Anterior cingulate cortex (tissue), 58 donors: ENCODE measurements around the gene SYPL2.

Experiments
- DNase-seq, 58 donors: peaks; one replicate each; lab custom pipeline; 2025; lab: John Stamatoyannopoulos, UW

Gene SYPL2

GRCh38 chr1:109490029-109490933, 23.9 kb downstream of the SYPL2 start:
- DNase-seq, result peak in 49 of 58 donors; percentile 19 to 86 (median 54)

- DNase-seq, result no peak
Observed at GRCh38 chr1:109490934-109491302, 24.6 kb downstream of the SYPL2 start.

DNA sequence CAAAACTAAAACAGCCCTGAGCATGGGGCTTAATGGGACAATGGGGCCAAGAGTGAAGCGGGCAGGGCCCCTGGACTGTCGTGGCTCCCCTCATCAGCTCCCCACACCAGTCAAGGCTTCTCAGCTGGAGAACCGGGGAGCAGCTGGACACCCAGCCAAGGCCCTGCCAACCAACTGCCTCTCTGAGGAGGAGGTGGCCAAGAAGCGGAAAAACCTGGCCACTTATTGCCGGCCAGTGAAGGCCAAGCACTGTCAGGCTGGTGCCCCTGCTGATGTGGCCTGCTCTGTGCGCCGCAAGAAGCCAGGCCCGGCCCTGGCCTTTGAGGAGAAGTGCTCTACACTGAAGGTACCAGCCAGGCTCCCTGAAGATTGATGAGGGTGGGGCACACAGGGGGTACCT, 25.0 kb downstream of the SYPL2 start:
- DNase-seq, result no peak

- DNase-seq, result no peak
Observed at GRCh38 chr1:109492779-109493178, 26.4 kb downstream of the SYPL2 start.

DNA sequence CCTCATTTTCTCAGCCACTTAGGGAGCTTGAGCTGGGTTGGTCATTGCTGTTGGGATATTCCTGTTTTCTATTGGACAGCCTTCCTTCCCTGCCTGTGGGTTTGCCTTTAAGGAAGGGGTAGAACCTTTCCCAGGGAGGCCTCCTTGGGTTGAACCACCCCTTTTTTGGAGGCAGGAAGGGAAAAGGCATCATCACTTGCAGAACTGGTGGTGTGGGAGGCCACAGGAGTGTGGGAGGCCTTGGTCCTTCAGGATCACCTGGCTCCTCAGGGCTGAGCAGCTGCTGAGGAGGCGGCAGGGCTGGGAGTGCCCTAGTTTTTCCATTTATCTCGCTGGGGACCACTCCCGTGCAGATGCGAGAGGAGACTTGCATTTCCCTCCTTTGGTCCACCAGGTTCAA, 26.9 kb downstream of the SYPL2 start:
- peak in 5 of 58 donors; percentile 19 to 67 (median 35) for DNase-seq

- DNase-seq, result peak in 57 of 58 donors; percentile 20 to 92 (median 78)
Observed at GRCh38 chr1:109493805-109494539, 27.6 kb downstream of the SYPL2 start, which contains the start of gene CYB561D1. CYB561D1 (plus strand) TSS chr1:109494094; CDS start chr1:109494140, 46 bp downstream.

DNA sequence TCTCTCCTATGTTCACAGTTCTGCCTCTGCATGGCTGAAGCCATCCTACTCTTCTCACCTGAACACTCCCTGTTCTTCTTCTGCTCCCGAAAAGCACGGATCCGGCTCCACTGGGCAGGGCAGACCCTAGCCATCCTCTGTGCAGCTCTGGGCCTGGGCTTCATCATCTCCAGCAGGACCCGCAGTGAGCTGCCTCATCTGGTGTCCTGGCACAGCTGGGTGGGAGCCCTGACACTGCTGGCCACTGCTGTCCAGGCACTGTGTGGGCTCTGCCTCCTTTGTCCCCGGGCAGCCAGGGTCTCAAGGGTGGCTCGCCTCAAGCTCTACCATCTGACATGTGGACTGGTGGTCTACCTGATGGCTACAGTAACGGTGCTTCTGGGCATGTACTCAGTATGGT, 29.4 kb downstream of the SYPL2 start:
- no peak for DNase-seq

DNA sequence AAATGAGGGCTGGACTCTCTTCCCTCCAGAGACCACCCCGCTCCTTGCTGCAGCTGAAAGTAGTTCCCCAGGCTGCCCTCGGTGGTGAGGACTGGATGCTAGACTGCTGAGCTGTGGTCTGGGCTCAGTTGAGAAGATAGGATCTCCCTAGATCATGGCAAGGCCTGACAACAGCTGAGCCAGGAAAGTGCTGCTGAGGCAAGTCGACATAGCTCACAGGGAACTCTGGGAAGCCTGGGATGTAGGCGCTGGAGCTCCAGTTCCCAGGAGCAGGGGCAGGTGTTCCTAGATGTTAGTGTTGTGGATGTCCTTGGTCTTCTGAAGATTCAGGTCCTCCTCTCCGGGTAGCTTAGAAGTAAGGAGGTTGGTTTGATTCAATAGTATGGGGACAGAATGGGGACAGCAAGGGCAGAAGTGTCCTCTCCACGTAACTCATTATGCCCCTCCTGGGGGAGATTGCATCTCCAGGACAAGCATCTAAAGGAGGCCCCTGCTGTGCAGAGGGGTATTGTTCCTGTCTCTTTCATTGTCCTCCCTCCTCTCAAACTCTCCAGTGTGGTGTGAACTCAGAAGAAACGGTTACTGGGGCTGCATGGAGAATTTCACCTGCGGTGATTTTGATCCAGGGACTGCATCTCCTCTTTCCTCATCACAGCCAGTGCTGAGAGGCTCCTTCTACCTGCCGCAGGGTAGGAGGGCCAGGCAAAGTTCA, 31.3 kb downstream of the SYPL2 start:
- peak in 2 of 58 donors; percentile 10 to 14 for DNase-seq

DNA sequence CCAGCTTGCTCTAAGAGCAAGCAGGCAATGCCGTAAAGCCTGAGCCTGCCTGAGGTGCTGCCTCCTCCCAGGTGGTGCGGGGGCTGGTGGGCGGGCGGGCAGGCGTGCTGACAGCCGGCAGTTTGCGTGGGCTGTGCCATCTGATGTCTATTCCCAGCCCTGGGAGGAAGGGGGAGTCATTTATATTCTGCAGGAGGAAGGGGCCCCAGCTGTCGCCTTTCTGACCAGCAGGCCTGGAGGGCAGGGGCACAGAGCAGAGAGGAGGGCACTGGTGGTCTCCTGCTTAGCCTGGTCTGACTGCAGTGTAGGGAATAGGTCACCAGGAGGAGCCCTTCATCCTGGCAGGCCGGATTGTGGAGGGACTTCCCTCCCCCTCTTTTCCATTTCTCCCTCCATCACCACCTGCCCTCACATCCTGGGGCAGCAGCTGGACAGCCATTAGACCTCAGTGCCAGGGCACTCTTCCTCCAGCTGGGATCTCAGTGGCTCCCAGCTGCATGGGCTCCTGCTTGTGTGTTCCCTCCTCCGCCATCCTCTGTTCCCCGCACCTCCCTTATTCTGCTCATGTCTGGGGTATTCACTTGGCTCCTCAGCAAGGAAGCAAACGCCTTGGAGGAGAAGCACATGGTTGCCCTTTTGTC, 31.9 kb downstream of the SYPL2 start:
- DNase-seq, result peak in 19 of 58 donors; percentile 20 to 81 (median 54)

DNA sequence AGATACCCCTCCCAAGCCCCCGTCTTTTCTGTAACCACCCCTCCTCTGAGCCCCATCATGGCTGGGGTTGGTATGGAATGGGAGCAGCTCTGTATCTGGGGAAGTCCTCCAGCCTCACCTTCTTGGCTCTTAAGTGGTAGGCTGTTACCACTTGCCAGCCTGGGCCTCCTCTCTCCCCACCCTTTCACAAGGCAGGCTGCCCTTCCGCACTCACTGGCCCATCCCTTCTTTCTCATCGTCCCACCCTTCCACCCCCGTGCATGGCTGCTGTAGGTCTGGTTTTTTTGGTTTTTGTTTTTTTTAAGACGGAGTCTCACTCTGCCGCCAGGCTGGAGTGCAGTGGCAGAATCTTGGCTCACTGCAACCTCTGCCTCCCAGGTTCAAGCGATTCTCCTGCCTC, 32.7 kb downstream of the SYPL2 start:
- peak in 4 of 58 donors; percentile 18 to 63 (median 42) for DNase-seq

DNA sequence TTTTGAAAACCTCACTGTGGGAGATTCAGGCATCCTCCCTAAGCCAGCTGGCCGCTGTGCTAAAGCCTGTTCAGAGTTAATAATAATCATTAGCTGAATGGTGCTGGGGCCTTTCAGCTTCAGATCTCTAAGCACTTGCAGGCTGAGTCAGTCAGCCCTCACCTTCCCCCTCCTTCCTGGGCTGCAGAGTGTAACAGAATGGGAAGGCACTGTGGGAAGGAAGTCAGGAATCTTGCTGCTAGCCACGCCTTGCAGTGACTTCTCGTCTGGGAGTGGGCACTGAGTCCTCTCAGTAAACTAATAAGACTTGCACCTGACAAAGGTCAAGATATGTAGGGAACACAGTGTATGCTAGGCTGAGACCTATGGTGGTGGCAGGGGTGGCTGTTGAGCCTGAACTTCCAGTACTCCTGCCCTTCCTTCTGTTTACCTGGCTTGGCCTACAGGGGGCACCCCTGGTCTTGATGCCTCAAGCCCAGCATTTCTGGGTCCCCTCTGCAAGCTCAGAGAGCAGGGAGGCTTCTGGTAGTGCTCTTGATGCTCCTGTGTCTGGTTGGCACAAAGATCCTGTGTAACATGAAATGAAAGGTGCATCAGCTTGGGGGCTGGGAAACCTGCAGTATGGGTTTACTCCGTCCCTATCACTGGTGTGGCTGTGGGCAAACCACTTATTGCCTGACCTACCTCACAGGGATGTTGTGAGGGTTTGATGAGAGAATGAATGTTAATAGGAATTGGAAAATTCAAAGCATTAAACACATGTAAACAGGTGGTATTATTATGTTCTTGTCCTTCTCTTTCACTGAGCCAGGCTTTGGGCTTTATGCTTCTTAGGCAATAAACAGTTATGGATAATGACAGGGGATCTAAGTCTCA, 33.6 kb downstream of the SYPL2 start:
- peak in 8 of 58 donors; percentile 15 to 46 (median 30) for DNase-seq

DNA sequence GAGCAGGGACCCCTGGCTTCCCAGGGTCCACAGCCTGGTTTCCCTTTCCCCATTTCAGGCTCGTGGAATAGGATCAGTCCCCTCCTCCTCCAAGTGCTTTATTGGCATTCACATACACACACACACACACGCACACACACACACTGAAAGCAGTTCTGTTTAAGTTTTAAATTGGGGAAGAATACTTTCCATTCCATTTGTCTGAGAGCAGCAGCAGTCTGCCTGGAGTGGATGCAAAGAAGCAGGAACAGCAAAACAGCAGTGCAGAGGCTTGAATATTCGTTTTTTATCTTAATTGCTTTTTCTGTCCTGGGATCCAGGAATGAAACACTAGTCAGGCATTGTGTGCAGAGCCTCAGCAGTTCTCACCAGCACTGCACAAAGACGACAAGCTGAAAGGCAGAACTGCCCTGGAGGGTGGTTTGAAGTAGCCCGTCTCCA, 34.6 kb downstream of the SYPL2 start:
- no peak for DNase-seq

GRCh38 chr1:109501644-109502363, 35.5 kb downstream of the SYPL2 start:
- no peak for DNase-seq

GRCh38 chr1:109502364-109502851, 36.1 kb downstream of the SYPL2 start:
- no peak for DNase-seq

GRCh38 chr1:109503935-109504334, 37.6 kb downstream of the SYPL2 start:
- no peak for DNase-seq

DNA sequence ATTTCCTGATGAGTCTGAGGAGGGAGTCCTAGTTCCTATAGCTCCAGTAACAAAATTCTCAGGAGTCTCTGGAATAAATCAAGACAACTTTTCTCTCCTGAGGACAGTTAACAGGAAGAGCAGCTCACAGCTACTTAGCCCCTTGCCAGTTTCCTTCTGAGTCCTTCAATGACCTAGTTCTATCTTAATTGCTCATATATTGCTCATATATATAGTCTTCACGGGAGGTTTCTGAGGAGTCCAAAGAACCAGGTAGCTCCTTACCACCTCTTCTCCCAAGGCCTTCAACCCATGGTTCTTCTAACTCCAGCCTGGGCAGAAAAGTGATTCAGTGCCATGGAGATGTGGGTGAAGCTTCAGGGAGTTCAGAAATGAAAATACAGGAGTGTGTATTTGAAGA, 38.6 kb downstream of the SYPL2 start:
- DNase-seq, result no peak

- no peak for DNase-seq
Observed at GRCh38 chr1:109508001-109508872, 41.9 kb downstream of the SYPL2 start.

DNA sequence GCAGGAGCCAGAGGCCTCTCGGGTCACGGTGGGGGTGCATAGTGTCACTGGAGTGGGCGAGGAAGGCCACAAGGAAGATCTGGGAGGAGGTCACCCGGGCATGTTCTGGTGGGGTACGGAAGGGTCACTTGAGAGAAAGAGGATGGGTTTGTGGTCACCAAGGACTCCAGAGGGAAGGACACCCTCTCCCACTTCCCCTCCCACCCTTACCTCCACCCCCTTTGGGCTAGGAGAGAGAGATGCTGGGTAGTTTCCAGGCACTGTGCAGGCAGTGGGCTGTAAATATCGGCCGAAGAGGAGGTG, 42.5 kb downstream of the SYPL2 start:
- no peak for DNase-seq
